Measurements from ENCODE around the gene COL2A1. TPM values are rescaled to one million over a fixed set of nuclear protein-coding genes. Genes with fewer than 3 reads are reported as not detected.
A peak's percentile ranks its signal among the peaks of the same experiment; 100 is the strongest.

COL2A1 gene
- total and polyA plus RNA-seq, 2 donors from 2014 or later: not detected

GRCh38 chr12:47954058-47954457 is 50.2 kb downstream of the COL2A1 start:
- intact Hi-C loops (cut with DNase I): no loop called here
- no peak overlapping the region for H3K9ac ChIP-seq (ENCODE audit: low read length in 3 of 3)

GRCh38 chr12:47950856-47951468 is 53.3 kb downstream of the COL2A1 start:
- TF ChIP-seq CTCF (IDR thresholded peaks at IDR 0.05; ENCODE audit: borderline replicate concordance, extremely low read depth, insufficient read depth): no peak
- Histone ChIP-seq H3K4me3 (ENCODE audit: low read length in 3 of 3) (no peak overlapping the region), H3K4me1 (ENCODE audit: control insufficient read depth in 2 of 3, insufficient read depth in 2 of 3, low read depth in 1 of 3, low read length in 3 of 3) (peaks cover 0 to 18% (median 5%) of the 10 kb centered on the region in 3 donors), H3K36me3 (ENCODE audit: control insufficient read depth in 2 of 3, insufficient read depth in 3 of 3, low read length in 3 of 3) (no peaks in the 10 kb centered on the region), H3K9me3 (ENCODE audit: control insufficient read depth in 2 of 3, insufficient read depth in 1 of 3, low read length in 3 of 3) (no peaks in the 10 kb centered on the region), H3K27ac (ENCODE audit: low read depth in 2 of 2, low read length in 2 of 2) (no peak overlapping the region), H3K9ac (ENCODE audit: low read length in 3 of 3) (no peak overlapping the region), H3K27me3 (ENCODE audit: control insufficient read depth, insufficient read depth, low read length) (no peaks in the 10 kb centered on the region)
- DNase-seq: no peak
- intact Hi-C loops (cut with DNase I): no loop called here
- FAIRE-seq: no peak

More at GRCh38 chr12:47954058-47954457, 50.2 kb downstream of the COL2A1 start:
- Histone ChIP-seq H3K9me3 (ENCODE audit: control insufficient read depth in 2 of 3, insufficient read depth in 1 of 3, low read length in 3 of 3) (no peaks in the 10 kb centered on the region), H3K27ac (ENCODE audit: low read depth in 2 of 2, low read length in 2 of 2) (no peak overlapping the region), H3K36me3 (ENCODE audit: control insufficient read depth in 2 of 3, insufficient read depth in 3 of 3, low read length in 3 of 3) (no peaks in the 10 kb centered on the region), H3K4me1 (ENCODE audit: control insufficient read depth in 2 of 3, insufficient read depth in 2 of 3, low read depth in 1 of 3, low read length in 3 of 3) (peaks cover 0 to 3% (median 0%) of the 10 kb centered on the region in 3 donors), H3K4me3 (ENCODE audit: low read length in 3 of 3) (no peak overlapping the region), H3K27me3 (ENCODE audit: control insufficient read depth, insufficient read depth, low read length) (no peaks in the 10 kb centered on the region)
- TF ChIP-seq CTCF (IDR thresholded peaks at IDR 0.05; ENCODE audit: borderline replicate concordance, extremely low read depth, insufficient read depth): no peak
- FAIRE-seq (no peak), DNase-seq (no peak)

GRCh38 chr12:47949441-47950341 is 54.6 kb downstream of the COL2A1 start:
- intact Hi-C loops (cut with DNase I): no loop called here
- Histone ChIP-seq H3K27me3 (ENCODE audit: control insufficient read depth, insufficient read depth, low read length) (no peaks in the 10 kb centered on the region), H3K27ac (ENCODE audit: low read depth in 2 of 2, low read length in 2 of 2) (no peak overlapping the region), H3K9me3 (ENCODE audit: control insufficient read depth in 2 of 3, insufficient read depth in 1 of 3, low read length in 3 of 3) (no peaks in the 10 kb centered on the region), H3K9ac (ENCODE audit: low read length in 3 of 3) (no peak overlapping the region), H3K4me1 (ENCODE audit: control insufficient read depth in 2 of 3, insufficient read depth in 2 of 3, low read depth in 1 of 3, low read length in 3 of 3) (peaks cover 0 to 22% (median 5%) of the 10 kb centered on the region in 3 donors), H3K4me3 (ENCODE audit: low read length in 3 of 3) (no peak overlapping the region), H3K36me3 (ENCODE audit: control insufficient read depth in 2 of 3, insufficient read depth in 3 of 3, low read length in 3 of 3) (no peaks in the 10 kb centered on the region)
- peak; percentile 83 to 92 (median 84) for DNase-seq
- TF ChIP-seq CTCF (IDR thresholded peaks at IDR 0.05; ENCODE audit: borderline replicate concordance, extremely low read depth, insufficient read depth): peak; percentile 88
- no peak for FAIRE-seq
